Common myeloid progenitor, CD34-positive (primary cell): ENCODE results near the gene ZNF148.
A peak's percentile ranks its signal among the peaks of the same experiment; 100 is the strongest.

Experiments
- CTCF ChIA-PET: fragments of 350-600 bp; sonication (Branson Sonifier 250); formaldehyde crosslinking; loops from one replicate; lab custom pipeline; 2021; ENCODE audit warnings: antibody characterized with exemption; lab: Charles Lee
- POLR2A ChIA-PET: fragments of 350-600 bp; sonication (Branson Sonifier 250); formaldehyde crosslinking; loops from one replicate; lab custom pipeline; 2021; ENCODE audit warnings: antibody characterized with exemption; lab: Charles Lee
- DNase-seq, 3 donors: peaks; one replicate each; pipeline versions ENCODE4 v3.0.0 to v3.0.0-alpha.2; 2013
- H3K27ac ChIP-seq, 2 experiments: 1 replicate in 1 of 2; 2 replicates in 1 of 2; pipeline ENCODE4 v1.7.0; 2013; ENCODE audit warnings: inconsistent platforms in 2 of 2, low read length in 2 of 2, mild to moderate bottlenecking in 2 of 2, low read depth in 1 of 2, moderate library complexity in 1 of 2; ENCODE audit not compliant: severe bottlenecking in 2 of 2, insufficient read depth in 1 of 2, poor library complexity in 1 of 2
- H3K27me3 ChIP-seq, 5 experiments: replicated peaks in 2 of 5; 1 replicate in 3 of 5; 2 replicates in 2 of 5; pipeline versions ENCODE4 v1.6.1 to v1.7.0; 2013; ENCODE audit warnings: low read length in 4 of 5, mild to moderate bottlenecking in 2 of 5, moderate library complexity in 2 of 5, inconsistent platforms in 1 of 5; ENCODE audit not compliant: insufficient read depth in 5 of 5, control insufficient read depth in 4 of 5
- H3K36me3 ChIP-seq, 4 experiments: 1 replicate in 2 of 4; 2 replicates in 2 of 4; pipeline versions ENCODE4 v1.6.1 to v1.7.0; 2013; ENCODE audit warnings: low read length in 3 of 4, control low read depth in 1 of 4, mild to moderate bottlenecking in 1 of 4; ENCODE audit not compliant: control insufficient read depth in 4 of 4, insufficient read depth in 4 of 4
- H3K4me1 ChIP-seq, 4 experiments: 1 replicate in 3 of 4; 2 replicates in 1 of 4; pipeline versions ENCODE4 v1.6.1 to v1.7.1; 2013; ENCODE audit warnings: low read length in 3 of 4, mild to moderate bottlenecking in 3 of 4, control low read depth in 1 of 4, inconsistent platforms in 1 of 4, moderate library complexity in 1 of 4; ENCODE audit not compliant: control insufficient read depth in 4 of 4, insufficient read depth in 4 of 4; ENCODE audit errors: control extremely low read depth in 1 of 4
- H3K4me3 ChIP-seq, 7 experiments: 1 replicate in 4 of 7; 2 replicates in 3 of 7; pipeline versions ENCODE4 v1.5.1 to v1.7.0; 2013; ENCODE audit warnings: mild to moderate bottlenecking in 7 of 7, low read length in 6 of 7, moderate library complexity in 6 of 7, inconsistent platforms in 2 of 7, low read depth in 2 of 7, control low read depth in 1 of 7; ENCODE audit not compliant: insufficient read depth in 4 of 7, control insufficient read depth in 1 of 7; ENCODE audit errors: extremely low read depth in 1 of 7
- H3K9me3 ChIP-seq, 5 experiments: 1 replicate in 4 of 5; 2 replicates in 1 of 5; pipeline versions ENCODE4 v1.6.1 to v1.7.1; 2013; ENCODE audit warnings: low read length in 4 of 5, mild to moderate bottlenecking in 2 of 5, inconsistent platforms in 1 of 5, low read depth in 1 of 5, moderate library complexity in 1 of 5; ENCODE audit not compliant: control insufficient read depth in 4 of 5, insufficient read depth in 2 of 5; ENCODE audit errors: control extremely low read depth in 1 of 5
- WGBS: methylation state at CpG from one replicate; pipeline ENCODE4 v1.1.5; 2013; ENCODE audit not compliant: insufficient coverage; 5-methylcytosine and 5-hydroxymethylcytosine counted together

ZNF148 gene

DNA sequence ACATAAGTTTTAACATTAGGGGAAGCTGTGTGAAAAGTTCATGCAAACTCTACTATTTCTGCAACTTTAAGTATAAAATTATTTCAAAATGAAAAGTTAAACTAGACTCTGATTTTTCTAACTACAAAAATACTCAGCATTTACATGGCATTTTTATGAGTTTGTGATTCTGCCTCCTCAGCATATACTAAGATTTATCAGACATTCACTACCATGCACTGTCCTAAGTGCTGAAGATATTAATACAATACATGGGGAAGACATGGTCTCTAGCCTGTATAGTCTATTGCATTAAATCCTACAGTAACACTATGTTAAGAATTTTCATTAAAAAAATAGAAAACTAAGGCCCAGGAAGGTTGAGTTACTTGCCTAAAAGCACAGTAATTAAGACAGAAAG is 80.7 kb downstream of the ZNF148 start:
- POLR2A ChIA-PET: no interaction called here
- no peaks in the 10 kb centered on the region for H3K9me3 ChIP-seq
- DNase-seq: no peak
- CTCF ChIA-PET: no interaction called here
- no peaks in the 10 kb centered on the region for H3K27me3 ChIP-seq
- no peak overlapping the region for H3K27ac ChIP-seq
- H3K4me3 ChIP-seq: no peak overlapping the region
- peaks cover 0 to 8% (median 0%) of the 10 kb centered on the region in 4 experiments for H3K36me3 ChIP-seq
- H3K4me1 ChIP-seq: peaks cover 6 to 15% (median 11%) of the 10 kb centered on the region in 4 experiments

DNA sequence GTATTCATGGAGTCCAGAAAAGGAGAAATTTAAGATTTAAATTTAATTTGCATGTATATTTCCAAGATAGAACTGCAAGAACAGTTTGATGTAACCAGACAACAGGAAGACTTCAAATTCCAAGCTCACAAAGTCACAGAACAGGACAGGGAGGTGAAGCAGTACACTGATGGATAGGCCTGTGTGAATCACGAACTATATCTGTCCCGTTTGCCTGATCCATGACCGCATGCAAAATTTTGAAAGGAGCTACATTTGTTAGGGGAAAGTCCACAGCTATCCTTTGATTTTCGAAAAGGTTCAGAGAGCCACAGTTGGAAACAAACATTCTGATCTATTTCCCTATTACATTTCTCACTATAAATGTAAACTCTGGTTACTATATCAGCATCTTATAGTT is 83.1 kb downstream of the ZNF148 start:
- ChIA-PET POLR2A (interaction anchor here (0.6 kb wide), 1 partner anchor 33 kb away, joined by 3 read pairs; no protein-coding TSS in a partner anchor), CTCF (interaction anchor here (1.0 to 1.9 kb wide), 2 partner anchors 19 to 44 kb away, joined by 3 to 4 read pairs; no protein-coding TSS in a partner anchor)
- WGBS: 95% methylated on average over 4 of the region's 4 CpGs
- DNase-seq: no peak
- Histone ChIP-seq H3K27me3 (no peaks in the 10 kb centered on the region), H3K27ac (no peak overlapping the region), H3K36me3 (peaks cover 0 to 16% (median 4%) of the 10 kb centered on the region in 4 experiments), H3K4me1 (peaks cover 7 to 21% (median 13%) of the 10 kb centered on the region in 4 experiments), H3K9me3 (no peaks in the 10 kb centered on the region), H3K4me3 (no peak overlapping the region)

DNA sequence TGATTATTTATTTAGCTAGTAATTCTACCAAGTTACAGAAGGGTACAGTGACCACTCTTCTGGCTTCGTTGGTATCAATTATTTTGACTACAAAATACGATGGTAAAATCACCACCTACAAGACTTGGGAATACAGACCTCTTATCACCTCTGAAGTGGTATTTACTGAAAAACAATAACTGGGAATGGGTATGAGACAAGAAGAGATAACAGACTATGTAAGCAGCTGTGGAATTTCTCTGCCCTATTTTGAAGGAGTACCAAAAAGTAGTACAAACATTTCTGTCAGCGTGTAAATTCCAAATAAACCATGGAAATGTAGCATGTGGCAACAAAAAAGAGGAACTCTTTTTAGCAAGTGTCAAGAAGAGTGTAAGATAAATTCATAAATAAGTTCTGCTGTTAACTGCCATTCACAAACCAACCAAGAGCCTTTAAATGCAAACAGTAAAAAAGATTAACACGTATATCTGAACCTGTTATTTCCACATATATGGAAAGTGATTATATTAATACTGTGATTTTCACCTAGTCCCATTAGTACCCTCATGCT is 85.6 kb downstream of the ZNF148 start:
- ChIA-PET CTCF (no interaction called here), POLR2A (no interaction called here)
- Histone ChIP-seq H3K27me3 (no peaks in the 10 kb centered on the region), H3K27ac (no peak overlapping the region), H3K4me1 (peaks cover 7 to 21% (median 13%) of the 10 kb centered on the region in 4 experiments), H3K4me3 (no peak overlapping the region), H3K36me3 (peaks cover 0 to 19% (median 4%) of the 10 kb centered on the region in 4 experiments), H3K9me3 (no peaks in the 10 kb centered on the region)
- DNase-seq: peak in 2 of 3 donors; percentile 40 to 60
- no CpG with 5 or more reads among the region's 4 CpGs for WGBS

DNA sequence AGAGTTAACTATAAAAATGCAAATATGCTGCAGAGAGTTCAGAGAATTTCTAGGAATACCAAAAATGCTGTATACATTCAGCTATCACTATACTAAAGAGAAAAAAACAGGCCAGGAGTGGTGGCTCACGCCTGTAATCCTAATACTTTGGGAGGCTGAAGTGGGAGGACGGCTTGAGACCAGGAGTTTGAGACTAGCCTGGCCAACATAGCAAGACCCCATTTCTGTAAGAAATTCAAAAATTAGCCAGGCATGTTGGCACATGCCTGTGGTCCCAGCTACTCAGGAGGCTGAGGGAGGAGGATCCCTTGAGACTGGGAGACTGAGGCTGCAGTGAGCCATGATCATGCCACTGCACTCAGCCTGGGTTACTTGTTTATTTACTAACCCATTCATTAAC is 87.9 kb downstream of the ZNF148 start:
- Histone ChIP-seq H3K4me1 (peaks cover 7 to 21% (median 13%) of the 10 kb centered on the region in 4 experiments), H3K9me3 (no peaks in the 10 kb centered on the region), H3K27ac (no peak overlapping the region), H3K4me3 (no peak overlapping the region), H3K27me3 (no peaks in the 10 kb centered on the region), H3K36me3 (peaks cover 0 to 11% (median 4%) of the 10 kb centered on the region in 4 experiments)
- WGBS: no CpG with 5 or more reads among the region's 2 CpGs
- ChIA-PET POLR2A (no interaction called here), CTCF (interaction anchor here (1.2 kb wide), 1 partner anchor 14 kb away, joined by 4 read pairs; no protein-coding TSS in a partner anchor)
- DNase-seq: no peak

DNA sequence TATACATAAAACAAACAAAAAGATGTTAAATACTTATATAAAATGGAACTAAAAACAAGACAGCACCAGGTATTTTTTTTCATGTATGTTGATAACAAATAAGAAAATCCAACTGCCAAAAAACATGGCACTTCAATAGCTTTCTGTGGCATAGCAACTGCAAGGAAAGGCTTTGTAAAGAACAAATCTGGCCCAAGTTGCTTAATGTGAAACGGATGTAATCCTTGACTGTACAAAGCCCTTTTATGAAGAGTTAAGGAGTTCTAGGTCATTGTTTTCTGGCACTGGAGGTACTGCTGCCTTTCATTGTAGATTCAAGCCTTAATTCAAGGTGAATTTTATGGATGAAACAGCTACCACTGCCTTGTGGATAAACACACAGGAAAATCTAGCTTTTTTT is 93.7 kb downstream of the ZNF148 start:
- CTCF ChIA-PET: interaction anchor here (1.1 kb wide), 1 partner anchor 286 kb away, joined by 3 read pairs; no protein-coding TSS in a partner anchor
- Histone ChIP-seq H3K4me1 (no peaks in the 10 kb centered on the region), H3K27me3 (no peaks in the 10 kb centered on the region), H3K27ac (no peak overlapping the region), H3K36me3 (peaks cover 0 to 7% (median 3%) of the 10 kb centered on the region in 4 experiments), H3K9me3 (no peaks in the 10 kb centered on the region), H3K4me3 (no peak overlapping the region)
- POLR2A ChIA-PET: no interaction called here
- 100% methylated on average over 1 of the region's 1 CpG for WGBS
- no peak for DNase-seq

DNA sequence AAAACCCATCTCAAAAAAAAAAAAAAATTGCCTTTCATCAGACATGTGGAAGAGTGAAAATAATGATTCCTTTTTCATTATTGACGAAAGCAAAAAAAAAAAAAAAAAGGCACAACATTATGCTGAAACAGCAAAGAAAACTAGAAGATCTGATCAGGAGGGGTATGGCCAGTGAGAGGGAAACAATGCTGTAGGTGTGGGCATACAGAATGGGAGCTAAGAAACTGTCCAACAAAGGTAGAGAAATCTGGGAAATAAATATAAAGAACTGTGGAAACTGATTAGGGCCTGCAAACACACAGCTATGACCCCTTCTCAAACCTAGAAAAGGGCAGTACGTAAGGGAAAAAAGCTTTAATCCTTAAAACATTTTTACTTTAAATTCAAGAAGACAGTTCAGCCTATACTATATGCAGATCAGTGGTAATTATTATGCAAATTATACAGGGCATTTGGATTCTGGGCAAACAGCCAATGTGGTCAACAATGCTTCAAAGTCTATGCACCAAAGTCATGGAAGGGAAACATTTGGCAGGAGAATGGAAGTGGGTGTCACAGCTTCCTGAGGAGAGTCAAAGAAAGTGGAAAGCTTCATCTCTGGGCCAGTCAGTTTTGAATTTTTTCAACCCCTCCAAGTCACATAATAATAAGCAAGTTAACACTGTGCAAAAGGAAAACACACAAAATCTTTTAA is 94.3 kb downstream of the ZNF148 start:
- Histone ChIP-seq H3K4me1 (no peaks in the 10 kb centered on the region), H3K27me3 (no peaks in the 10 kb centered on the region), H3K27ac (no peak overlapping the region), H3K4me3 (no peak overlapping the region), H3K9me3 (no peaks in the 10 kb centered on the region), H3K36me3 (peaks cover 0 to 7% (median 5%) of the 10 kb centered on the region in 4 experiments)
- WGBS: no CpG with 5 or more reads among the region's 2 CpGs
- CTCF ChIA-PET: interaction anchor here (1.1 kb wide), 1 partner anchor 286 kb away, joined by 3 read pairs; no protein-coding TSS in a partner anchor
- DNase-seq: peak; percentile 9 to 65 (median 52)
- POLR2A ChIA-PET: no interaction called here

DNA sequence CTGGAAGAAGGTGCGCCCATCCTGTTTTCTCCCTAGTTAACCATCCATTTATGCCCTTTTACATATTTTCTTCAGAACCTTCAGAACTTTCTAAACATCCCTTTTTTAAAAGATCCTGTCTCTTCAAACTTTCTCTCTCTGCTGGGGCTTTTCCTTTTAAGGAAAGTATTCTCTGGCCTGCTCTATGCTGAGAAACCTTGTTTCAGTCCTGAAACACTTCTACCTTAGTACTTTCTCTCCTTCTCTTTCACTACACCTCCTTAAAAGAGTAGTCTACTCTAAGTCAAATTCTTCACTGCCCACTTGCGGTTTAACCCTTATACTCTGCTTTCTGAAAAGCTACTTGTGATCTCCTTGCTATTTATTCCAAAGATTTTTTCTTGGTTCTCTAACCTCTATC is 97.0 kb downstream of the ZNF148 start:
- Histone ChIP-seq H3K9me3 (no peaks in the 10 kb centered on the region), H3K36me3 (peaks cover 0 to 11% (median 5%) of the 10 kb centered on the region in 4 experiments), H3K4me3 (no peak overlapping the region), H3K27ac (no peak overlapping the region), H3K4me1 (no peaks in the 10 kb centered on the region), H3K27me3 (no peaks in the 10 kb centered on the region)
- CTCF ChIA-PET: interaction anchor here (0.8 kb wide), 1 partner anchor 10 kb away, joined by 3 read pairs; no protein-coding TSS in a partner anchor
- DNase-seq: no peak
- 93% methylated on average over 2 of the region's 2 CpGs for WGBS
- POLR2A ChIA-PET: no interaction called here
